WTC11 (cell line): ENCODE results near the gene GH2. TPM values are rescaled to one million over a fixed set of nuclear protein-coding genes. Genes with fewer than 3 reads are reported as not detected.

Source experiments
- ATAC-seq: fragments of 200-7000 bp; cut with Tn5 transposase; 2 replicates; pipeline ENCODE4 v1.10.0; 2021; ENCODE audit warnings: mild to moderate bottlenecking, moderate library complexity
- CTCF ChIA-PET: fragments of 300-600 bp; sonication (Branson Sonifier 250); formaldehyde crosslinking; loops from one replicate; lab custom pipeline; 2021; ENCODE audit warnings: antibody characterized with exemption; lab: Charles Lee
- POLR2A ChIA-PET: fragments of 350-600 bp; sonication (Branson Sonifier 250); formaldehyde crosslinking; loops from one replicate; lab custom pipeline; 2021; ENCODE audit warnings: antibody characterized with exemption; lab: Charles Lee
- DNase-seq: peaks from one replicate; pipeline ENCODE4 v3.0.0; 2021; ENCODE audit warnings: low spot score
- H3K27ac Mint-ChIP-seq: 2 replicates; pipeline ENCODE4 v1.8.0; 2021; ENCODE audit warnings: mixed read lengths
- H3K27me3 Mint-ChIP-seq: 2 replicates; pipeline ENCODE4 v1.8.0; 2021; ENCODE audit warnings: low read depth, mild to moderate bottlenecking, moderate library complexity, mixed read lengths
- H3K36me3 Mint-ChIP-seq: 2 replicates; pipeline ENCODE4 v1.8.0; 2021; ENCODE audit warnings: mixed read lengths
- H3K4me1 Mint-ChIP-seq: 2 replicates; pipeline ENCODE4 v1.8.0; 2022; ENCODE audit warnings: mixed read lengths
- H3K4me3 Mint-ChIP-seq: 2 replicates; pipeline ENCODE4 v1.8.0; 2021; ENCODE audit warnings: mild to moderate bottlenecking, moderate library complexity, mixed read lengths
- H3K9me3 Mint-ChIP-seq: 2 replicates; pipeline ENCODE4 v1.8.0; 2021; ENCODE audit warnings: mixed read lengths
- ATF1 ChIP-seq: sonication (generic); formaldehyde crosslinking; IDR thresholded peaks from 2 replicates; pipeline ENCODE4 v1.8.1; 2023; ENCODE audit warnings: mild to moderate bottlenecking, moderate library complexity, missing genetic modification reagents
- EMX1 ChIP-seq: fragments of 250-450 bp; sonication (Bioruptor Pico); IDR thresholded peaks from 2 replicates; pipeline ENCODE4 v1.8.0; 2021; ENCODE audit warnings: mild to moderate bottlenecking
- FOXJ3 ChIP-seq: sonication (generic); formaldehyde crosslinking; IDR thresholded peaks from 2 replicates; pipeline ENCODE4 v1.9.0; 2021; ENCODE audit warnings: missing genetic modification reagents, mild to moderate bottlenecking, borderline replicate concordance
- GRHL2 ChIP-seq: fragments of 250-450 bp; sonication (Bioruptor Pico); IDR thresholded peaks from 2 replicates; pipeline ENCODE4 v1.8.0; 2022; ENCODE audit warnings: mild to moderate bottlenecking, moderate library complexity; ENCODE audit not compliant: insufficient replicate concordance, severe bottlenecking
- JAZF1 ChIP-seq: fragments of 250-450 bp; sonication (Bioruptor Pico); IDR thresholded peaks from 2 replicates; pipeline ENCODE4 v1.9.0; 2021; ENCODE audit warnings: moderate library complexity, mild to moderate bottlenecking, inconsistent platforms
- MXD4 ChIP-seq: fragments of 250-450 bp; sonication (Bioruptor Pico); IDR thresholded peaks from 2 replicates; pipeline ENCODE4 v1.8.0; 2021; ENCODE audit warnings: mild to moderate bottlenecking, moderate library complexity, borderline replicate concordance
- MYBL2 ChIP-seq: sonication (generic); formaldehyde crosslinking; IDR thresholded peaks from 2 replicates; pipeline ENCODE4 v1.8.1; 2023; ENCODE audit warnings: mild to moderate bottlenecking, moderate library complexity, missing genetic modification reagents
- OVOL2 ChIP-seq: fragments of 250-450 bp; sonication (Bioruptor Pico); IDR thresholded peaks from 2 replicates; pipeline ENCODE4 v1.9.0; 2021; ENCODE audit warnings: mild to moderate bottlenecking, borderline replicate concordance
- RELA ChIP-seq: sonication (generic); formaldehyde crosslinking; IDR thresholded peaks from 2 replicates; pipeline ENCODE4 v1.8.1; 2022; ENCODE audit warnings: missing genetic modification reagents, mild to moderate bottlenecking, borderline replicate concordance
- ZNF121 ChIP-seq: sonication (generic); formaldehyde crosslinking; IDR thresholded peaks from 2 replicates; pipeline ENCODE4 v1.8.0; 2023; ENCODE audit warnings: missing genetic modification reagents
- ZNF263 ChIP-seq: sonication (generic); formaldehyde crosslinking; IDR thresholded peaks from 2 replicates; pipeline ENCODE4 v1.8.1; 2022; ENCODE audit warnings: low read depth, mild to moderate bottlenecking, moderate library complexity, missing genetic modification reagents
- total RNA-seq: library from RNA; stranded (reverse); gene quantifications from 3 replicates; pipeline ENCODE4 v1.2.3, GENCODE V29; 2021
- TF ChIP-seq, protein P1 (sequence below): sonication (generic); formaldehyde crosslinking; IDR thresholded peaks from 2 replicates; pipeline ENCODE4 v1.8.1; 2023; ENCODE audit warnings: mild to moderate bottlenecking, moderate library complexity, missing genetic modification reagents
- TF ChIP-seq, protein P2 (sequence below): fragments of 250-450 bp; sonication (Bioruptor Pico); IDR thresholded peaks from 2 replicates; pipeline ENCODE4 v2.1.2; 2022; ENCODE audit warnings: mild to moderate bottlenecking, moderate library complexity
- TF ChIP-seq, protein P3 (sequence below): sonication (generic); formaldehyde crosslinking; IDR thresholded peaks from 2 replicates; pipeline ENCODE4 v1.8.1; 2023; ENCODE audit warnings: mild to moderate bottlenecking, missing genetic modification reagents, moderate library complexity
- TF ChIP-seq, protein P4 (sequence below): sonication (generic); formaldehyde crosslinking; IDR thresholded peaks from 2 replicates; pipeline ENCODE4 v1.8.1; 2023; ENCODE audit warnings: mild to moderate bottlenecking, missing genetic modification reagents, moderate library complexity
- TF ChIP-seq, protein P5 (sequence below): sonication (generic); formaldehyde crosslinking; conservative IDR thresholded peaks from 2 replicates; pipeline ENCODE4 v1.8.1; 2022; ENCODE audit warnings: mild to moderate bottlenecking, missing genetic modification reagents
- TF ChIP-seq, protein P6 (sequence below): sonication (generic); formaldehyde crosslinking; IDR thresholded peaks from 2 replicates; pipeline ENCODE4 v1.8.0; 2022; ENCODE audit warnings: mild to moderate bottlenecking, missing genetic modification reagents
- TF ChIP-seq, protein P7 (sequence below): sonication (generic); formaldehyde crosslinking; IDR thresholded peaks from 2 replicates; pipeline ENCODE4 v1.8.1; 2023; ENCODE audit warnings: mild to moderate bottlenecking, missing genetic modification reagents

GH2 gene
- total RNA-seq, 1 experiment from 2014 or later: 0.35 TPM

DNA sequence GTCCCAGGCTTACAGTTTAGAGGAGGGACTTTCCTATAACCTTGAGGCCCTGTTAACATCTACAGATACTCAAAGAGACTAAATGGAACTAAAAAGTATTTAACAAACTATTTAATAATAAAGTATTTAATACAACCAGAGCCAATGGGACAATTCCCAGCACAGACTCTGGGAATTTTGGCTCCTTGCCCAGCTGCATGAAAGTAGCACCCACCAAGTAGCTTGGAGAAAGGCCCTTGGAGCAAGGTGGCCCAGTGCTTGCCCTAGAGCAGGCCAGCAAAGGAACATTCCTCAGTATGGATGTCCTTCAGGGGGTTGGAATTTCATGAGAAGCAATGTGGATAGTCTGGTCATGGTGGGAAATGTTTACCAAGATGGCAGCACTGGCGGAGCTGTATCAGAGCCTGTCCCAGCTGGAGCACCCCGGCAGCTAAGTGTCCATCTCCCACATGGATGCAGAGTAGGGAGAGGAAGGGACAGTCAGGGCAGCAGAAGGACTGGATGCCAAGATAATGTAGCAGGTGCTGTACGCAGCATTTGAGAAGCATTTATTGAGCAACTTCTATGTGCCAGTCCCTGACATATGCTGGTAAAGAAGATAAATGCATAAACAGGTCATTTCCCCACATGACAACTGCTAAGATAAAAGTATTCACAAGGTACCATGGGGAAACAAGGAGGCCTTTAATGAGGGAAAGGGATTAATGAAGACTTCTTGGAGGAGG, 34.1 kb downstream of the GH2 start:
- Mint-ChIP-seq H3K4me3 (peak overlapping the region; percentile 16; the same call in 1 of the 2 replicates), H3K4me1 (0 out of 2 replicates have a peak, but pooled peaks cover 4% of the 10 kb centered on the region), H3K9me3 (peaks cover 12% of the 10 kb centered on the region), H3K27me3 (peaks cover 78% of the 10 kb centered on the region), H3K27ac (no peak overlapping the region), H3K36me3 (peaks cover 6% of the 10 kb centered on the region)
- TF ChIP-seq, protein P1, sequence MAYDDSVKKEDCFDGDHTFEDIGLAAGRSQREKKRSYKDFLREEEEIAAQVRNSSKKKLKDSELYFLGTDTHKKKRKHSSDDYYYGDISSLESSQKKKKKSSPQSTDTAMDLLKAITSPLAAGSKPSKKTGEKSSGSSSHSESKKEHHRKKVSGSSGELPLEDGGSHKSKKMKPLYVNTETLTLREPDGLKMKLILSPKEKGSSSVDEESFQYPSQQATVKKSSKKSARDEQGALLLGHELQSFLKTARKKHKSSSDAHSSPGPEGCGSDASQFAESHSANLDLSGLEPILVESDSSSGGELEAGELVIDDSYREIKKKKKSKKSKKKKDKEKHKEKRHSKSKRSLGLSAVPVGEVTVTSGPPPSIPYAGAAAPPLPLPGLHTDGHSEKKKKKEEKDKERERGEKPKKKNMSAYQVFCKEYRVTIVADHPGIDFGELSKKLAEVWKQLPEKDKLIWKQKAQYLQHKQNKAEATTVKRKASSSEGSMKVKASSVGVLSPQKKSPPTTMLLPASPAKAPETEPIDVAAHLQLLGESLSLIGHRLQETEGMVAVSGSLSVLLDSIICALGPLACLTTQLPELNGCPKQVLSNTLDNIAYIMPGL (CRISPR knock-in tag): no peak
- TF ChIP-seq ATF1: no peak
- no peak for TF ChIP-seq ZNF121
- POLR2A ChIA-PET: interaction anchor here (0.7 kb wide), 1 partner anchor 9 kb away, joined by 3 read pairs; no protein-coding TSS in a partner anchor
- ATAC-seq: no peak
- no peak for DNase-seq
- CTCF ChIA-PET: interaction anchor here (1.4 to 3.9 kb wide), 5 partner anchors 11 to 105 kb away, joined by 4 to 43 read pairs (median 6); no protein-coding TSS in a partner anchor

DNA sequence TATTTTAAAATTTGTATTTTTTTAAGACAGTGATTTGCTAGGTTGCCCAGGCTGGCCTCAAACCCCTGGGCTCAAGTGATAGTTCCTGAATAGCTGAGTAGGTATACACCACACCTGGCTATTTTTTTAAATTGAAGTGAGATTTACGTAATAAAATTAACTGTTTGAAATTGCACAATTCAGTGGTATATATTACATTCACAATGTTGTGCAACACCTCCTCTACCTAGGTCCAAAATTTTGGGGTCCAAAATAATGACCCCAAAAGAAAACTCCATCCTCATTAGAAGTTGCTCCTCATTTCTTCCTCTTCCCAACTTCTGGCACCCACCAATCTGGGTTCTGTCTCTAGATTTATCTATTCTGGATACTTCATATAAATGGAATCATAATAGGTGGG, 36.2 kb downstream of the GH2 start:
- no peak overlapping the region for H3K4me3 Mint-ChIP-seq
- CTCF ChIA-PET: no interaction called here

DNA sequence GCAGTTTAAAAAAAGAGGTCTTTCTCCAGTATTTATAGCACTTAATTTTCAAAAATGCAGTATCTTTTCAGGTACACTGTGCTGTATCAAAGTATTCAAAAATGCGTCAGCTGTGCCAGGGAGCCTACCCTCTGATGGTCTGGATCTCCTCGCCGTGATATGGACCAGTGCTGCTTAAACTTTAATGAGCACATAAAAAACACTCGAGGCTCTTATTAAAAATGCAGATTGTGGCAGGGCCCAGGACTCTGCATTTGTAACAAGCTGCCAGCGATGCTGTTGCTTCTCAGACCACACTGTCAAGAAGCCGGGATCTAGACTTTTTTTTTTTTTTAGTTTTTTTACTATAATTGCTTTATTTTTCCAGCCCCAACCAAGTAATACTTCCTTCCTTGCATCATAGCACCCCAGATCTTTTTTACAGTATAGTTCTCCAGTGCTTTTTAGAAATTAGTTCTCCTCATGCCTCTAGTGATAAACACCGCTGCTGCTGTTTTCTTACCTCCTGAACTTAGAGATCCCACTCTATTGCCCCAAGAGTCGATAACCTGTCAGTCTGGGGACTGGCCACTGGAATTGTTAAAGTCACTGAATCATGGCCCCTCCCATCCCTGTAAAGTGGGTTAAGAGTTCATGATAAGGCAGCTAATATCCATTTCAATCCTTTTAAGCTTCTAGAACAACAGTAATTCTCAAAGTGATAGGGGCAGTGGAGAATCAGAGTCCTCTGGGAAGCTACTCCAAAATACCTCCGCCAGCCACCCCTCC, 37.6 kb downstream of the GH2 start:
- ChIA-PET CTCF (interaction anchor here (0.6 to 2.3 kb wide), 4 partner anchors 12 to 380 kb away, joined by 3 to 9 read pairs (median 3); no protein-coding TSS in a partner anchor), POLR2A (interaction anchor here (0.6 to 1.2 kb wide), 2 partner anchors 18 to 448 kb away, joined by 7 to 8 read pairs; no protein-coding TSS in a partner anchor)
- TF ChIP-seq MXD4 (CRISPR knock-in tag): no peak
- TF ChIP-seq FOXJ3: no peak
- TF ChIP-seq, protein P1 (CRISPR knock-in tag): no peak
- TF ChIP-seq OVOL2 (CRISPR knock-in tag): no peak
- TF ChIP-seq, protein P2, sequence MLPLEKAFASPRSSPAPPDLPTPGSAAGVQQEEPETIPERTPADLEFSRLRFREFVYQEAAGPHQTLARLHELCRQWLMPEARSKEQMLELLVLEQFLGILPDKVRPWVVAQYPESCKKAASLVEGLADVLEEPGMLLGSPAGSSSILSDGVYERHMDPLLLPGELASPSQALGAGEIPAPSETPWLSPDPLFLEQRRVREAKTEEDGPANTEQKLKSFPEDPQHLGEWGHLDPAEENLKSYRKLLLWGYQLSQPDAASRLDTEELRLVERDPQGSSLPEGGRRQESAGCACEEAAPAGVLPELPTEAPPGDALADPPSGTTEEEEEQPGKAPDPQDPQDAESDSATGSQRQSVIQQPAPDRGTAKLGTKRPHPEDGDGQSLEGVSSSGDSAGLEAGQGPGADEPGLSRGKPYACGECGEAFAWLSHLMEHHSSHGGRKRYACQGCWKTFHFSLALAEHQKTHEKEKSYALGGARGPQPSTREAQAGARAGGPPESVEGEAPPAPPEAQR (CRISPR knock-in tag): no peak
- TF ChIP-seq, protein P3, sequence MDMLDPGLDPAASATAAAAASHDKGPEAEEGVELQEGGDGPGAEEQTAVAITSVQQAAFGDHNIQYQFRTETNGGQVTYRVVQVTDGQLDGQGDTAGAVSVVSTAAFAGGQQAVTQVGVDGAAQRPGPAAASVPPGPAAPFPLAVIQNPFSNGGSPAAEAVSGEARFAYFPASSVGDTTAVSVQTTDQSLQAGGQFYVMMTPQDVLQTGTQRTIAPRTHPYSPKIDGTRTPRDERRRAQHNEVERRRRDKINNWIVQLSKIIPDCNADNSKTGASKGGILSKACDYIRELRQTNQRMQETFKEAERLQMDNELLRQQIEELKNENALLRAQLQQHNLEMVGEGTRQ (CRISPR knock-in tag): no peak
- TF ChIP-seq GRHL2 (CRISPR knock-in tag): no peak
- no peak for TF ChIP-seq JAZF1 (CRISPR knock-in tag)
- TF ChIP-seq, protein P4, sequence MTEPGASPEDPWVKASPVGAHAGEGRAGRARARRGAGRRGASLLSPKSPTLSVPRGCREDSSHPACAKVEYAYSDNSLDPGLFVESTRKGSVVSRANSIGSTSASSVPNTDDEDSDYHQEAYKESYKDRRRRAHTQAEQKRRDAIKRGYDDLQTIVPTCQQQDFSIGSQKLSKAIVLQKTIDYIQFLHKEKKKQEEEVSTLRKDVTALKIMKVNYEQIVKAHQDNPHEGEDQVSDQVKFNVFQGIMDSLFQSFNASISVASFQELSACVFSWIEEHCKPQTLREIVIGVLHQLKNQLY: no peak
- Mint-ChIP-seq H3K36me3 (peaks cover 6% of the 10 kb centered on the region), H3K4me3 (peak overlapping the region; percentile 78), H3K4me1 (peaks cover 24% of the 10 kb centered on the region), H3K27ac (no peak overlapping the region), H3K9me3 (peaks cover 9% of the 10 kb centered on the region), H3K27me3 (peaks cover 42% of the 10 kb centered on the region)
- DNase-seq: no peak
- no peak for ATAC-seq

More for the DNA sequence above, 36.2 kb downstream of the GH2 start:
- H3K27ac Mint-ChIP-seq: no peak overlapping the region
- H3K9me3 Mint-ChIP-seq: peaks cover 12% of the 10 kb centered on the region
- H3K4me1 Mint-ChIP-seq: peaks cover 15% of the 10 kb centered on the region
- TF ChIP-seq EMX1 (CRISPR knock-in tag) (no peak), ZNF263 (no peak), RELA (CRISPR knock-in tag) (no peak), GRHL2 (CRISPR knock-in tag) (no peak), MYBL2 (no peak)
- TF ChIP-seq, protein P5, sequence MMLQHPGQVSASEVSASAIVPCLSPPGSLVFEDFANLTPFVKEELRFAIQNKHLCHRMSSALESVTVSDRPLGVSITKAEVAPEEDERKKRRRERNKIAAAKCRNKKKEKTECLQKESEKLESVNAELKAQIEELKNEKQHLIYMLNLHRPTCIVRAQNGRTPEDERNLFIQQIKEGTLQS (CRISPR knock-in tag): no peak
- TF ChIP-seq, protein P6, sequence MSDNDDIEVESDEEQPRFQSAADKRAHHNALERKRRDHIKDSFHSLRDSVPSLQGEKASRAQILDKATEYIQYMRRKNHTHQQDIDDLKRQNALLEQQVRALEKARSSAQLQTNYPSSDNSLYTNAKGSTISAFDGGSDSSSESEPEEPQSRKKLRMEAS: no peak
- TF ChIP-seq, protein P7, sequence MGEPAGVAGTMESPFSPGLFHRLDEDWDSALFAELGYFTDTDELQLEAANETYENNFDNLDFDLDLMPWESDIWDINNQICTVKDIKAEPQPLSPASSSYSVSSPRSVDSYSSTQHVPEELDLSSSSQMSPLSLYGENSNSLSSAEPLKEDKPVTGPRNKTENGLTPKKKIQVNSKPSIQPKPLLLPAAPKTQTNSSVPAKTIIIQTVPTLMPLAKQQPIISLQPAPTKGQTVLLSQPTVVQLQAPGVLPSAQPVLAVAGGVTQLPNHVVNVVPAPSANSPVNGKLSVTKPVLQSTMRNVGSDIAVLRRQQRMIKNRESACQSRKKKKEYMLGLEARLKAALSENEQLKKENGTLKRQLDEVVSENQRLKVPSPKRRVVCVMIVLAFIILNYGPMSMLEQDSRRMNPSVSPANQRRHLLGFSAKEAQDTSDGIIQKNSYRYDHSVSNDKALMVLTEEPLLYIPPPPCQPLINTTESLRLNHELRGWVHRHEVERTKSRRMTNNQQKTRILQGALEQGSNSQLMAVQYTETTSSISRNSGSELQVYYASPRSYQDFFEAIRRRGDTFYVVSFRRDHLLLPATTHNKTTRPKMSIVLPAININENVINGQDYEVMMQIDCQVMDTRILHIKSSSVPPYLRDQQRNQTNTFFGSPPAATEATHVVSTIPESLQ (CRISPR knock-in tag): no peak
- peaks cover 56% of the 10 kb centered on the region for H3K27me3 Mint-ChIP-seq
- ATAC-seq (no peak), DNase-seq (no peak)
- POLR2A ChIA-PET: no interaction called here
- H3K36me3 Mint-ChIP-seq: peaks cover 6% of the 10 kb centered on the region
